HL-60 (cell line): ENCODE data around the gene MAP7.

Experiments used
- DNase-seq, 2 experiments: peaks; one replicate each; pipeline ENCODE4 v3.0.0-alpha.2; 2010 to 2020; ENCODE audit warnings: low read depth in 1 of 2, low spot score in 1 of 2
- H3K27ac ChIP-seq: fragments of 250-450 bp; sonication (Bioruptor Pico); replicated peaks from 2 replicates; pipeline ENCODE4 v1.5.1; 2020; ENCODE audit warnings: mild to moderate bottlenecking, moderate library complexity
- H3K27me3 ChIP-seq: fragments of 250-450 bp; sonication (Bioruptor Pico); 2 replicates; pipeline ENCODE4 v1.5.1; 2021; ENCODE audit warnings: mild to moderate bottlenecking, moderate library complexity; ENCODE audit not compliant: insufficient read depth, poor library complexity, severe bottlenecking
- H3K4me3 ChIP-seq: replicated peaks from 2 replicates; pipeline ENCODE4 v1.5.1; 2011; ENCODE audit warnings: mild to moderate bottlenecking, control low read depth, low read length; ENCODE audit not compliant: insufficient read depth
- CTCF ChIP-seq: IDR thresholded peaks from one replicate; pipeline ENCODE4 v1.5.1; 2011; ENCODE audit warnings: low read length, control low read depth, inconsistent platforms; ENCODE audit not compliant: insufficient read depth
- GABPA ChIP-seq: IDR thresholded peaks from 2 replicates; pipeline ENCODE4 v1.6.1; 2012; ENCODE audit warnings: low read depth
- POLR2AphosphoS5 ChIP-seq: IDR thresholded peaks from 2 replicates; pipeline ENCODE4 v1.6.1; 2012; ENCODE audit warnings: low read depth
- REST ChIP-seq: IDR thresholded peaks from 2 replicates; pipeline ENCODE4 v1.6.1; 2012; ENCODE audit warnings: low read depth; ENCODE audit not compliant: insufficient replicate concordance
- SPI1 ChIP-seq: IDR thresholded peaks from 2 replicates; pipeline ENCODE4 v1.6.1; 2012; ENCODE audit warnings: low read depth, mild to moderate bottlenecking, borderline replicate concordance

MAP7 gene

GRCh38 chr6:136463743-136464142 is 86.5 kb downstream of the MAP7 start:
- Histone ChIP-seq H3K4me3 (no peak overlapping the region), H3K27ac (no peak overlapping the region), H3K27me3 (peaks cover 4% of the 10 kb centered on the region)
- TF ChIP-seq REST (no peak), GABPA (no peak), SPI1 (no peak), CTCF (no peak), POLR2AphosphoS5 (no peak)
- DNase-seq, result no peak

- TF ChIP-seq CTCF, result no peak
- no peak for TF ChIP-seq POLR2AphosphoS5
- TF ChIP-seq SPI1, result no peak
- TF ChIP-seq GABPA, result no peak
- no peak for TF ChIP-seq REST
- no peaks in the 10 kb centered on the region for H3K27me3 ChIP-seq
- no peak overlapping the region for H3K27ac ChIP-seq
- H3K4me3 ChIP-seq, result no peak overlapping the region
- DNase-seq, result no peak
Measured at GRCh38 chr6:136446579-136447187, 103.5 kb downstream of the MAP7 start.

- TF ChIP-seq REST (no peak), GABPA (no peak), POLR2AphosphoS5 (no peak), SPI1 (no peak), CTCF (no peak)
- Histone ChIP-seq H3K4me3 (no peak overlapping the region), H3K27ac (no peak overlapping the region), H3K27me3 (no peaks in the 10 kb centered on the region)
- no peak for DNase-seq
Measured at GRCh38 chr6:136446145-136446544, 104.1 kb downstream of the MAP7 start.
